GM23338 (cell line): ENCODE measurements around the gene WSCD2. TPM values are rescaled to one million over a fixed set of nuclear protein-coding genes. Genes with fewer than 3 reads are reported as not detected.

Source experiments
- ATAC-seq: fragments of 200-7000 bp; cut with Tn5 transposase; 3 replicates; pipeline ENCODE4 v1.9.1; 2020
- DNase-seq: peaks from one replicate; pipeline ENCODE4 v3.0.0-alpha.2; 2015; ENCODE audit warnings: low spot score
- H2AFZ ChIP-seq: fragments of 200-600 bp; sonication (generic); 2 replicates; pipeline ENCODE4 v1.8.0; 2016; ENCODE audit warnings: antibody characterized with exemption, mild to moderate bottlenecking, moderate library complexity
- H3F3A ChIP-seq: fragments of 200-600 bp; sonication (generic); replicated peaks from 2 replicates; pipeline ENCODE4 v1.8.0; 2017; ENCODE audit warnings: antibody characterized with exemption, mixed run types, low read depth
- H3K27ac ChIP-seq: fragments of 200-600 bp; sonication (generic); 2 replicates; pipeline ENCODE4 v1.6.1; 2016; ENCODE audit warnings: low read depth
- H3K27me3 ChIP-seq: fragments of 200-600 bp; sonication (generic); 2 replicates; pipeline ENCODE4 v1.8.0; 2016; ENCODE audit warnings: mild to moderate bottlenecking, mixed run types, moderate library complexity; ENCODE audit not compliant: insufficient read depth
- H3K36me3 ChIP-seq: fragments of 200-600 bp; sonication (generic); 2 replicates; pipeline ENCODE4 v1.8.0; 2016; ENCODE audit warnings: mild to moderate bottlenecking; ENCODE audit not compliant: insufficient read depth
- H3K4me1 ChIP-seq: fragments of 200-600 bp; sonication (generic); 2 replicates; pipeline ENCODE4 v1.8.0; 2016; ENCODE audit warnings: mild to moderate bottlenecking, moderate library complexity; ENCODE audit not compliant: insufficient read depth
- H3K4me2 ChIP-seq: fragments of 200-600 bp; sonication (generic); 2 replicates; pipeline ENCODE4 v1.7.1; 2017; ENCODE audit warnings: mixed run types
- H3K4me3 ChIP-seq: fragments of 200-600 bp; sonication (generic); 2 replicates; pipeline ENCODE4 v1.6.1; 2016; ENCODE audit warnings: mixed run types
- H3K79me2 ChIP-seq: fragments of 200-600 bp; sonication (generic); replicated peaks from 2 replicates; pipeline ENCODE4 v1.8.0; 2017; ENCODE audit warnings: mild to moderate bottlenecking; ENCODE audit not compliant: insufficient read depth
- H3K9me2 ChIP-seq: fragments of 200-600 bp; sonication (generic); 2 replicates; pipeline ENCODE4 v1.8.0; 2017; ENCODE audit not compliant: insufficient read depth
- H4K20me1 ChIP-seq: fragments of 200-600 bp; sonication (generic); replicated peaks from 2 replicates; pipeline ENCODE4 v1.8.0; 2017; ENCODE audit warnings: mild to moderate bottlenecking; ENCODE audit not compliant: insufficient read depth
- H3K27ac Mint-ChIP-seq: 2 replicates; pipeline ENCODE4 v1.8.0; 2020; ENCODE audit warnings: inconsistent platforms, mild to moderate bottlenecking, moderate library complexity, mixed read lengths
- H3K27me3 Mint-ChIP-seq: 3 replicates; pipeline ENCODE4 v1.8.0; 2022; ENCODE audit warnings: low read depth, mild to moderate bottlenecking, moderate library complexity, mixed read lengths, inconsistent platforms; ENCODE audit not compliant: insufficient read depth, poor library complexity
- H3K36me3 Mint-ChIP-seq: 3 replicates; pipeline ENCODE4 v1.8.0; 2021; ENCODE audit warnings: low read depth, mild to moderate bottlenecking, inconsistent platforms, moderate library complexity, mixed read lengths
- H3K4me1 Mint-ChIP-seq: 3 replicates; pipeline ENCODE4 v1.8.0; 2020; ENCODE audit warnings: mild to moderate bottlenecking, inconsistent platforms, mixed read lengths
- H3K4me3 Mint-ChIP-seq: 3 replicates; pipeline ENCODE4 v1.8.0; 2021; ENCODE audit warnings: moderate library complexity, mild to moderate bottlenecking, inconsistent platforms, mixed read lengths
- H3K9me3 Mint-ChIP-seq: 3 replicates; pipeline ENCODE4 v1.8.0; 2020; ENCODE audit warnings: moderate library complexity, mild to moderate bottlenecking, inconsistent platforms, mixed read lengths
- CTCF ChIP-seq, 2 experiments: fragments of 200-600 bp in 1 of 2; sonication (generic) in 1 of 2; conservative IDR thresholded peaks; 2 replicates each; pipeline versions ENCODE4 v1.5.1 to v1.6.1; 2016 to 2017; ENCODE audit warnings: antibody characterized with exemption in 2 of 2, low read depth in 2 of 2, mild to moderate bottlenecking in 2 of 2, moderate library complexity in 1 of 2
- NANOG ChIP-seq: IDR thresholded peaks from 2 replicates; pipeline ENCODE4 v1.6.1; 2016; ENCODE audit warnings: antibody characterized with exemption, borderline replicate concordance
- POLR2AphosphoS5 ChIP-seq: IDR thresholded peaks from 2 replicates; pipeline ENCODE4 v1.6.1; 2016; ENCODE audit warnings: antibody characterized with exemption, low read depth
- REST ChIP-seq: IDR thresholded peaks from one replicate; pipeline ENCODE4 v1.6.1; 2018; ENCODE audit warnings: antibody characterized with exemption; ENCODE audit not compliant: unreplicated experiment
- ZNF462 ChIP-seq: fragments of 250-450 bp; sonication (Bioruptor Pico); IDR thresholded peaks from 2 replicates; pipeline ENCODE4 v1.5.0; 2020; ENCODE audit warnings: mild to moderate bottlenecking, moderate library complexity
- polyA plus RNA-seq: library from polyadenylated mRNA; unstranded; fragments of >200 nt; fragmentation: Nextera tagmentation; extraction: Ambion mirVana; gene quantifications from 2 replicates; pipeline ENCODE4 v1.2.1, GENCODE V29; 2016
- total RNA-seq: library from RNA; depleted of rRNA; stranded (reverse); fragments of >200 nt; shearing (Covaris generic); gene quantifications from 2 replicates; pipeline ENCODE4 v1.2.3, GENCODE V29; 2014

The WSCD2 gene
- total and polyA plus RNA-seq, 2 experiments from 2014 or later: 0.66 to 3.1 TPM

- Histone ChIP-seq H3K27ac (no peak overlapping the region), H3K36me3 (no peaks in the 10 kb centered on the region), H3K4me2 (no peak overlapping the region), H3F3A (0 out of 2 replicates have a peak, but pooled peaks cover 3% of the 10 kb centered on the region), H4K20me1 (no peaks in the 10 kb centered on the region), H3K79me2 (no peaks in the 10 kb centered on the region), H3K4me1 (peaks cover 20% of the 10 kb centered on the region), H3K9me2 (peaks cover 3% of the 10 kb centered on the region; the same call in 1 of the 2 replicates), H3K4me3 (no peak overlapping the region), H2AFZ (0 out of 2 replicates have a peak overlapping the region, but pooled peaks have one; percentile 52), H3K27me3 (no peaks in the 10 kb centered on the region)
- H3K4me1 Mint-ChIP-seq: peaks cover 31% of the 10 kb centered on the region
- no peaks in the 10 kb centered on the region for H3K9me3 Mint-ChIP-seq
- H3K4me3 Mint-ChIP-seq: no peak overlapping the region
- DNase-seq: no peak
- H3K36me3 Mint-ChIP-seq: no peaks in the 10 kb centered on the region
- ATAC-seq: no peak
- peaks cover 2% of the 10 kb centered on the region for H3K27me3 Mint-ChIP-seq
- TF ChIP-seq REST (no peak), NANOG (no peak)
- no peak overlapping the region for H3K27ac Mint-ChIP-seq
Observed at GRCh38 chr12:108282676-108283075, 153.6 kb downstream of the WSCD2 start.

GRCh38 chr12:108284163-108284562, 155.1 kb downstream of the WSCD2 start:
- H3K36me3 ChIP-seq: no peaks in the 10 kb centered on the region
- Mint-ChIP-seq H3K4me1 (peaks cover 31% of the 10 kb centered on the region), H3K27me3 (peaks cover 6% of the 10 kb centered on the region), H3K9me3 (no peaks in the 10 kb centered on the region), H3K36me3 (no peaks in the 10 kb centered on the region), H3K4me3 (no peak overlapping the region), H3K27ac (no peak overlapping the region)
- DNase-seq (peak; percentile 8), ATAC-seq (peak; percentile 67)
- no peaks in the 10 kb centered on the region for H3K79me2 ChIP-seq
- H3K4me1 ChIP-seq: peaks cover 20% of the 10 kb centered on the region
- H3F3A ChIP-seq: 0 out of 2 replicates have a peak, but pooled peaks cover 3% of the 10 kb centered on the region
- no peaks in the 10 kb centered on the region for H4K20me1 ChIP-seq
- no peak overlapping the region for H3K27ac ChIP-seq
- peak overlapping the region; percentile 2; the same call in 1 of the 2 replicates for H2AFZ ChIP-seq
- 0 out of 2 replicates have a peak overlapping the region, but pooled peaks have one; percentile 20 for H3K4me2 ChIP-seq
- H3K4me3 ChIP-seq: no peak overlapping the region
- peaks cover 3% of the 10 kb centered on the region; the same call in 1 of the 2 replicates for H3K9me2 ChIP-seq
- TF ChIP-seq CTCF (conservative IDR thresholded peaks at IDR 0.05; ENCODE audit: low read depth in 2 of 2): no peak
- TF ChIP-seq REST: no peak
- TF ChIP-seq ZNF462 (CRISPR knock-in tag): no peak
- no peak for TF ChIP-seq NANOG
- no peak for TF ChIP-seq POLR2AphosphoS5
- H3K27me3 ChIP-seq: no peaks in the 10 kb centered on the region
